HG02623 (cell line): Measurements from ENCODE around the gene SH3RF3.

Experiments used
- ATAC-seq: cut with Tn5 transposase; IDR thresholded peaks from one replicate; pipeline ENCODE4 v1.9.1; 2021; ENCODE audit warnings: moderate library complexity; ENCODE audit not compliant: unreplicated experiment

The SH3RF3 gene

GRCh38 chr2:109512076-109512475 is 383.1 kb downstream of the SH3RF3 start:
- ATAC-seq: no peak

GRCh38 chr2:109513230-109513629 is 384.2 kb downstream of the SH3RF3 start:
- no peak for ATAC-seq

GRCh38 chr2:109513749-109514588 is 385.0 kb downstream of the SH3RF3 start:
- peak; percentile 62 for ATAC-seq

GRCh38 chr2:109514857-109515256 is 385.9 kb downstream of the SH3RF3 start:
- ATAC-seq: no peak

GRCh38 chr2:109516445-109517117 is 387.6 kb downstream of the SH3RF3 start:
- no peak for ATAC-seq

- ATAC-seq: no peak
Measured at GRCh38 chr2:109517118-109517889, 388.3 kb downstream of the SH3RF3 start.

GRCh38 chr2:109519513-109519912 is 390.5 kb downstream of the SH3RF3 start:
- no peak for ATAC-seq

- ATAC-seq: no peak
Measured at GRCh38 chr2:109521233-109522062, 392.4 kb downstream of the SH3RF3 start.

GRCh38 chr2:109522063-109522374 is 393.0 kb downstream of the SH3RF3 start:
- no peak for ATAC-seq

- ATAC-seq: no peak
Measured at GRCh38 chr2:109523121-109523520, 394.1 kb downstream of the SH3RF3 start.

- no peak for ATAC-seq
Measured at GRCh38 chr2:109523536-109524361, 394.7 kb downstream of the SH3RF3 start.

- no peak for ATAC-seq
Measured at GRCh38 chr2:109525836-109526235, 396.8 kb downstream of the SH3RF3 start.

- no peak for ATAC-seq
Measured at GRCh38 chr2:109526442-109526970, 397.5 kb downstream of the SH3RF3 start.

- ATAC-seq: no peak
Measured at GRCh38 chr2:109527079-109527478, 398.1 kb downstream of the SH3RF3 start.

- ATAC-seq: no peak
Measured at GRCh38 chr2:109527846-109528705, 399.1 kb downstream of the SH3RF3 start.

GRCh38 chr2:109528811-109529501 is 400.0 kb downstream of the SH3RF3 start:
- no peak for ATAC-seq

- ATAC-seq: no peak
Measured at GRCh38 chr2:109529532-109530449, 400.8 kb downstream of the SH3RF3 start.
